GM20000 (cell line): ENCODE results near the gene LCP1.
"Not testable (repeated sequence)": the region's sequence is repeated elsewhere in the genome, so short reads cannot be mapped to it uniquely, and the experiment has no call there.

ENCODE experiments used
- DNase-seq: peaks from one replicate; pipeline ENCODE4 v3.0.0; 2012; ENCODE audit warnings: low spot score
- CTCF ChIP-seq: IDR thresholded peaks from 2 replicates; pipeline ENCODE4 v1.5.1; 2012; ENCODE audit warnings: mild to moderate bottlenecking, control low read depth; ENCODE audit errors: extremely low read depth, missing control alignments

The LCP1 gene, protein sequence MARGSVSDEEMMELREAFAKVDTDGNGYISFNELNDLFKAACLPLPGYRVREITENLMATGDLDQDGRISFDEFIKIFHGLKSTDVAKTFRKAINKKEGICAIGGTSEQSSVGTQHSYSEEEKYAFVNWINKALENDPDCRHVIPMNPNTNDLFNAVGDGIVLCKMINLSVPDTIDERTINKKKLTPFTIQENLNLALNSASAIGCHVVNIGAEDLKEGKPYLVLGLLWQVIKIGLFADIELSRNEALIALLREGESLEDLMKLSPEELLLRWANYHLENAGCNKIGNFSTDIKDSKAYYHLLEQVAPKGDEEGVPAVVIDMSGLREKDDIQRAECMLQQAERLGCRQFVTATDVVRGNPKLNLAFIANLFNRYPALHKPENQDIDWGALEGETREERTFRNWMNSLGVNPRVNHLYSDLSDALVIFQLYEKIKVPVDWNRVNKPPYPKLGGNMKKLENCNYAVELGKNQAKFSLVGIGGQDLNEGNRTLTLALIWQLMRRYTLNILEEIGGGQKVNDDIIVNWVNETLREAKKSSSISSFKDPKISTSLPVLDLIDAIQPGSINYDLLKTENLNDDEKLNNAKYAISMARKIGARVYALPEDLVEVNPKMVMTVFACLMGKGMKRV

GRCh38 chr13:46181840-46182490 lies at the start of gene LCP1:
Gene LCP1 (minus strand): TSS chr13:46182177. CDS start chr13:46159662, 22,515 bp downstream.
- no peak for TF ChIP-seq CTCF
- peak; percentile 73 for DNase-seq

DNA sequence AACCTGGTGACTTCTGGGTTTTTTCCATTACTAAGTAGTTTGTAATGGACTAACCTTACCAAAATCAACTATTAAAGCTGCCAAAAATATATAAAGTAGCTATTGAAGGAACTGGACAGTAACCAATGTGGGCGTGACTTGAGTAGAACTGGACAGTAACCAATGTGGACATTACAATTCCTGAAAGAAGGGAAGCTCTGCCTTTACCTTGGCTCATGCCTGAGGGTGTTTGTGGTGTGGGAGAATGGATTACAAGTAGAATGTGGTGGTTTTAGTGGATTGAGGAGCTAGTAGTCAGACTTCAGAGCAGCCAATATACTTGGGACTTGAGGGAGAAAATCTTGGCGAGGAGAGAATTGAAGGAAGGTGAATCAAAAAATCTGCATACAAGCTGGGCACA lies 47.3 kb upstream of the LCP1 start:
- no peak for TF ChIP-seq CTCF
- DNase-seq = no peak

GRCh38 chr13:46220234-46220633 lies 38.3 kb upstream of the LCP1 start:
- not testable (repeated sequence) for DNase-seq

DNA sequence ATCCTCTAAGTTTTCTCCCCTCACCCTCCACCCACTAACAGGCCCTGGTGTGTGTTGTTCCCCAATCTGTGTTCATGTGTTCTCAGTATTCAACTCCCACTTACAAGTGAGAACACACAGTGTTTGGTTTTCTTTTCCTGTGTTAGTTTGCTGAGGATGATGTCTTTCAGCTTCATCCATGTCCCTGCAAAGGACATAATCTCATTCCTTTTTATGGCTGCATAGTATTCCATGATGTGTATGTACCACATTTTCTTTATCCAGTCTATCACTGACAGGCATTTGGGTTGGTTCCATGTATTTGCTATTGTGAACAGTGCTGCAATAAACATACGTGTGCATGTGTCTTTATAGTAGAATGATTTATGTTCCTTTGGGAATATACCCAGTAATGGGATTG lies 32.8 kb upstream of the LCP1 start:
- not testable (repeated sequence) for DNase-seq

DNA sequence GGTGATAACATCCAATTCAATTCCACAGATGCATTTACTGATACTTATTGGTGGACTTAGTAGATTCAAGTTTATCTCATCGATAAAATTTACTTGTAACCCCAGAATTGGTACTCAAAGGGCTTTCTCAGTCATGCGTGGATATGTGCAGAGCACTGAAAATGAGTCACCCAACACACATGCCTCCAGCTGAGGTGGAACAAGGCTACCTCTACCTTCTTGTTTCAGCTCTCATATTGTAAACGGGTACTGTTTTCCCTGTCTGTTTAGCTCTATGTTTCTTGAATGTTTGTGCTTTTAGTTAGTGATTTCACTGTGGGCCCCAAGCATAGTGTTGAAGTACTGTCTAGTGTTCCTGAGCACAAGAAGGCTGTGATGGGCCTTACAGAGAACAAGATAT lies 31.3 kb upstream of the LCP1 start:
- no peak for DNase-seq
- no peak for TF ChIP-seq CTCF

- peak; percentile 85 for DNase-seq
- no peak for TF ChIP-seq CTCF
Observed at GRCh38 chr13:46211483-46212351, 29.7 kb upstream of the LCP1 start, which contains the start of gene LRRC63. Gene LRRC63 (plus strand): TSS chr13:46211928. CDS start chr13:46213035, 1,107 bp downstream.

DNA sequence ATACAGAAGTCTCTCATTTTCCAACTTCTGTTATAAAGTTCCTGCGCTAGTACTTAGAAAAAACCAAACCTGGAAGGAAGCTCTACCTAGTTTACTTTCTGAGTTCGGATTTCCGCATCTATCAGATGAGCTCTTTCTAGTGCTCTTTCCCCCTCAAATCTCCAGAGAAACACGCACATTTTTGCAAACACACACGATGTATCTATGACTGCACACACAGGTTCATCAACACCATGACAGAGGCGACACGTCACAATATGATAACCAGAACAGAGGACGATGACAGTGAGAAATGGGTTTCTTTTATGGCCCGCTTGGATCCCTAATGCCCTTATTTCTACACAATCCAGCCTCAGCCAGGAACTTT lies 29.1 kb upstream of the LCP1 start:
- no peak for TF ChIP-seq CTCF
- peak; percentile 44 for DNase-seq
